ENCODE measurements around the gene MEGF6.

GRCh38 chr1:3453203-3453761, 158.0 kb downstream of the MEGF6 start:
- peak; percentile 94 for TF ChIP-seq CTCF (conservative IDR thresholded peaks at IDR 0.05)
- TF ChIP-seq ZFX (IDR thresholded peaks at IDR 0.05) = no peak
